Gastrocnemius medialis (tissue), 4 donors: ENCODE results near the gene HM13. TPM values are rescaled to one million over a fixed set of nuclear protein-coding genes. Genes with fewer than 3 reads are reported as not detected.
"Not testable (repeated sequence)": the region's sequence is repeated elsewhere in the genome, so short reads cannot be mapped to it uniquely, and the experiment has no call there.

ENCODE experiments used
- ATAC-seq, 2 donors: fragments of 150-250 bp; one replicate each; pipeline ENCODE4 v1.9.1; 2016
- DNase-seq, 2 donors: peaks; one replicate each; pipeline ENCODE4 v3.0.0-alpha.2; 2019
- H3K27ac ChIP-seq, 4 donors: fragments of 200-600 bp; sonication (generic); 1 replicate in 1 of 4; 2 replicates in 3 of 4; pipeline ENCODE4 v1.5.1; 2016 to 2018; ENCODE audit warnings: mild to moderate bottlenecking in 2 of 4, moderate library complexity in 1 of 4
- H3K27me3 ChIP-seq, 3 donors: fragments of 200-600 bp; sonication (generic) in 2 of 3; 1 replicate in 1 of 3; 2 replicates in 2 of 3; pipeline versions ENCODE4 v1.5.1 to v1.6.0; 2016 to 2019; ENCODE audit warnings: mild to moderate bottlenecking in 1 of 3, moderate library complexity in 1 of 3
- H3K36me3 ChIP-seq, 2 donors: fragments of 200-600 bp; sonication (generic) in 1 of 2; one replicate each; pipeline ENCODE4 v1.5.1; 2017 to 2018
- H3K4me1 ChIP-seq, 2 donors: fragments of 200-600 bp; sonication (generic) in 1 of 2; one replicate each; pipeline ENCODE4 v1.5.1; 2016 to 2017; ENCODE audit warnings: mild to moderate bottlenecking in 2 of 2
- H3K4me3 ChIP-seq, 4 donors: fragments of 200-600 bp; sonication (generic) in 3 of 4; 1 replicate in 1 of 4; 2 replicates in 3 of 4; pipeline ENCODE4 v1.5.1; 2016 to 2019; ENCODE audit warnings: mild to moderate bottlenecking in 2 of 4
- H3K9me3 ChIP-seq, 3 donors: fragments of 200-600 bp; sonication (generic) in 2 of 3; 1 replicate in 1 of 3; 2 replicates in 2 of 3; pipeline ENCODE4 v1.5.1; 2016 to 2019
- CTCF ChIP-seq, 5 experiments: fragments of 450-650 bp in 3 of 5; fragments of 200-600 bp in 2 of 5; sonication (generic) in 2 of 5; IDR thresholded peaks in 4 of 5; conservative IDR thresholded peaks in 1 of 5; 1 replicate in 4 of 5; 2 replicates in 1 of 5; pipeline ENCODE4 v1.5.1; 2016 to 2019; ENCODE audit warnings: antibody characterized with exemption in 5 of 5, mild to moderate bottlenecking in 3 of 5, moderate library complexity in 3 of 5
- POLR2A ChIP-seq, 2 donors: fragments of 450-650 bp; IDR thresholded peaks; one replicate each; pipeline ENCODE4 v1.6.1; 2017; ENCODE audit warnings: antibody characterized with exemption in 2 of 2, mild to moderate bottlenecking in 2 of 2, moderate library complexity in 2 of 2
- in situ Hi-C, 4 donors: fragments of 200-750 bp; cut with MboI; loops; one replicate each; pipeline versions ENCODE4 v1.15.0 to v1.8.0; 2017; ENCODE audit warnings: low sequenced_read_pairs in 4 of 4
- intact Hi-C: fragments of 100-400 bp; cut with DNase I; formaldehyde crosslinking; loops from one replicate; pipeline ENCODE4 v1.15.1; 2023; ENCODE audit warnings: low total_unique reads
- total RNA-seq, 4 donors: library from RNA; depleted of rRNA; stranded (reverse); fragments of >200 nt; gene quantifications; one replicate each; pipeline versions ENCODE4 v1.1.0 to v1.2.3, GENCODE V29; 2016

HM13 gene
- total RNA-seq, 4 donors from 2014 or later = 22.7 to 31.0 (median 26.4) TPM

- ATAC-seq (peak in 1 of 2 donors; percentile 29), DNase-seq (no peak)
- no peaks in the 10 kb centered on the region for H3K36me3 ChIP-seq
- H3K9me3 ChIP-seq = no peaks in the 10 kb centered on the region
- TF ChIP-seq POLR2A (IDR thresholded peaks at IDR 0.05) (no peak), CTCF (IDR thresholded peaks at IDR 0.05 in 4 of 5, conservative IDR thresholded peaks at IDR 0.05 in 1 of 5) (no peak)
- H3K27ac ChIP-seq = peak overlapping the region; percentile 16 to 59 (median 50)
- intact Hi-C loops = no loop called here
- in situ Hi-C loops = no loop called here
- H3K4me1 ChIP-seq = peaks cover 0 to 10% of the 10 kb centered on the region in 2 donors
- peaks cover 0 to 4% (median 0%) of the 10 kb centered on the region in 3 donors for H3K27me3 ChIP-seq
- no peak overlapping the region for H3K4me3 ChIP-seq
These were observed 16.3 kb upstream of the HM13 start for GRCh38 chr20:31497838-31498540.

GRCh38 chr20:31500527-31500926 lies 13.7 kb upstream of the HM13 start:
- TF ChIP-seq POLR2A (IDR thresholded peaks at IDR 0.05) (no peak), CTCF (IDR thresholded peaks at IDR 0.05 in 4 of 5, conservative IDR thresholded peaks at IDR 0.05 in 1 of 5) (no peak)
- H3K36me3 ChIP-seq = no peaks in the 10 kb centered on the region
- in situ Hi-C loops = loop anchor here in 2 of 4 donors (5.0 kb wide), 1 partner anchor 38 kb away; no protein-coding TSS in a partner anchor
- H3K27ac ChIP-seq = no peak overlapping the region
- DNase-seq (no peak), ATAC-seq (no peak)
- H3K4me3 ChIP-seq = no peak overlapping the region
- H3K27me3 ChIP-seq = peaks cover 0 to 4% (median 0%) of the 10 kb centered on the region in 3 donors
- no peaks in the 10 kb centered on the region for H3K9me3 ChIP-seq
- H3K4me1 ChIP-seq = peaks cover 0 to 10% of the 10 kb centered on the region in 2 donors
- intact Hi-C loops = no loop called here

- DNase-seq = peak; percentile 50 to 63
- ATAC-seq = peak; percentile 85 to 90
- H3K4me1 ChIP-seq = not testable (repeated sequence)
These were observed 11.2 kb upstream of the HM13 start for GRCh38 chr20:31502884-31503673.

GRCh38 chr20:31505903-31506302 lies 8.3 kb upstream of the HM13 start:
- Histone ChIP-seq H3K4me3 (no peak overlapping the region), H3K9me3 (no peaks in the 10 kb centered on the region), H3K27me3 (peaks cover 0 to 2% (median 0%) of the 10 kb centered on the region in 3 donors), H3K27ac (no peak overlapping the region), H3K4me1 (no peaks in the 10 kb centered on the region), H3K36me3 (no peaks in the 10 kb centered on the region)
- in situ Hi-C loops (no loop called here), intact Hi-C loops (no loop called here)
- ATAC-seq = no peak
- no peak for DNase-seq
- TF ChIP-seq CTCF (IDR thresholded peaks at IDR 0.05 in 4 of 5, conservative IDR thresholded peaks at IDR 0.05 in 1 of 5) = no peak
- TF ChIP-seq POLR2A (IDR thresholded peaks at IDR 0.05) = no peak

More at GRCh38 chr20:31502884-31503673, 11.2 kb upstream of the HM13 start:
- H3K27me3 ChIP-seq, H3K9me3 ChIP-seq, H3K27ac ChIP-seq, H3K36me3 ChIP-seq, H3K4me3 ChIP-seq: not testable (repeated sequence)
- TF ChIP-seq CTCF (IDR thresholded peaks at IDR 0.05 in 4 of 5, conservative IDR thresholded peaks at IDR 0.05 in 1 of 5) = peak; percentile 81 to 93 (median 85)
- intact Hi-C loops (loop anchor here (1.0 kb wide), 1 partner anchor 43 kb away; no protein-coding TSS in a partner anchor), in situ Hi-C loops (loop anchor here in 2 of 4 donors (5.0 kb wide), 1 partner anchor 41 kb away; no protein-coding TSS in a partner anchor)
